Activated CD4-positive, alpha-beta T cell treated with anti-CD3 and anti-CD28 coated beads for 36 hours (primary cell): Measurements from ENCODE around the gene FRAT2. TPM values are rescaled to one million over a fixed set of nuclear protein-coding genes. Genes with fewer than 3 reads are reported as not detected.
A peak's percentile ranks its signal among the peaks of the same experiment; 100 is the strongest.

ENCODE experiments used
- ATAC-seq: fragments of 200-7000 bp; cut with Tn5 transposase; one replicate; pipeline ENCODE4 v1.10.0; 2021; ENCODE audit warnings: mild to moderate bottlenecking, moderate library complexity
- CTCF ChIA-PET: fragments of 350-600 bp; sonication (Branson Sonifier 250); formaldehyde crosslinking; loops from one replicate; lab custom pipeline; 2021; ENCODE audit warnings: antibody characterized with exemption; lab: Charles Lee
- POLR2A ChIA-PET: fragments of 350-600 bp; sonication (Branson Sonifier 250); formaldehyde crosslinking; loops from one replicate; lab custom pipeline; 2021; ENCODE audit warnings: antibody characterized with exemption, inconsistent platforms; lab: Charles Lee
- DNase-seq: peaks from one replicate; pipeline ENCODE4 v3.0.0-alpha.2; 2020
- H3K27ac Mint-ChIP-seq: one replicate; pipeline ENCODE4 v1.8.0; 2021; ENCODE audit warnings: mixed read lengths
- H3K27me3 Mint-ChIP-seq: one replicate; pipeline ENCODE4 v1.8.0; 2021; ENCODE audit warnings: mixed read lengths
- H3K36me3 Mint-ChIP-seq: one replicate; pipeline ENCODE4 v1.8.0; 2021; ENCODE audit warnings: low read depth, mixed read lengths
- H3K4me1 Mint-ChIP-seq: one replicate; pipeline ENCODE4 v1.8.0; 2021; ENCODE audit warnings: mixed read lengths
- H3K4me3 Mint-ChIP-seq: one replicate; pipeline ENCODE4 v1.8.0; 2021; ENCODE audit warnings: mild to moderate bottlenecking, moderate library complexity, mixed read lengths
- H3K9me3 Mint-ChIP-seq: one replicate; pipeline ENCODE4 v1.8.0; 2021; ENCODE audit warnings: low read depth, mixed read lengths
- intact Hi-C, 2 experiments: fragments of 100-400 bp; cut with DNase I in 1 of 2; cut with micrococcal nuclease in 1 of 2; formaldehyde crosslinking; loops; one replicate each; pipeline versions ENCODE4 v1.14.2 to v1.15.1; 2022 to 2024; cut with DNase I, micrococcal nuclease
- total RNA-seq, 2 experiments: library from RNA; stranded (reverse); gene quantifications; one replicate each; pipeline ENCODE4 v1.2.3, GENCODE V29; 2021

Gene FRAT2
- total RNA-seq, 2 experiments from 2014 or later = 3.0 to 4.3 TPM

GRCh38 chr10:97311111-97311626 is 23.4 kb downstream of the FRAT2 start:
- CTCF ChIA-PET = no interaction called here
- ATAC-seq = no peak
- intact Hi-C loops = no loop called here
- Mint-ChIP-seq H3K4me3 (no peak overlapping the region), H3K27me3 (no peaks in the 10 kb centered on the region), H3K36me3 (no peaks in the 10 kb centered on the region), H3K9me3 (no peaks in the 10 kb centered on the region), H3K27ac (no peak overlapping the region), H3K4me1 (no peaks in the 10 kb centered on the region)
- DNase-seq = no peak
- POLR2A ChIA-PET = no interaction called here

DNA sequence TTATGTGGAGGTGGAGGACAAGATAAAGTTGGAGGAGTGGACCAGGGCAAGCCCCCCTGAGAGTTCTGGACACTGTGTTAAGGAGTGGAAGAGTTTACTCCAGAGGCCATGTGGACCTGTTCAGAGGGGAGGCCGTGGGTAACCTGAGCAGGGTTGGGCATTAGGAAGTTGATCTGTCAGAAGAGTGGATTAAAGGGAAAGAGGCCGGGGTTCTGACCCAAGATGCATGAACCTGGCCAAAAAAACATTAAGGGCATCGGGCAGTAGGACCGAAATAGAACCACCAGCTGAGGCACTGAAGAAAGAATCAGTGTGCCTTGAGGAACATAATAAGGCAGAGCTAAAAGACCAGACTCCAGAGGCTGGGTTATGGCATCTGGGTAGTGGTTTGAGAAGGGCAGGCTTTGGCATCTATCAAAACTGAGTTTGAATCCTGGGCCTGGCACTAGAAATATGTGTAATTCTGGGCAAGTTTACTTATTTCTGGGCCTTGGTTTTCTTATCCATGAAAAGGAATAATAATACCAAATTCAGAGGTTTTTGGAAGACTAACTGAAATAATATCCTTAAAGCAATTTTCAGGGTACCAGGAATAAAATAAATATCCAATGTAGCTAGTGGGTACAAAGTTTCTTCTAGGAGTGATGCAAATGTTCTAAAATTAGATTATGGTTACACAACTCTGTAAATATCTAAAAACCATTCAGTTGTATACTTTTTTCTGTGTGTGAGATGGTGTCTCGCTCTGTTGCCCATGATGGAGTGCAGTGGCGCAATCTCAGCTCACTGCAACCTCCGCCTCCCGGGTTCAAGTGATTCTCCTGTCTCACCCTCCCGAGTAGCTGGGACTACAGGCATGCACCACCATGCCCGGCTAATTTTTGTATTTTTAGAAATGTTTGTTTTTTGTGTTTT is 26.4 kb downstream of the FRAT2 start:
- H3K27ac Mint-ChIP-seq = no peak overlapping the region
- ATAC-seq = no peak
- H3K4me1 Mint-ChIP-seq = no peaks in the 10 kb centered on the region
- no peaks in the 10 kb centered on the region for H3K36me3 Mint-ChIP-seq
- intact Hi-C loops = no loop called here
- H3K4me3 Mint-ChIP-seq = no peak overlapping the region
- DNase-seq = no peak
- no peaks in the 10 kb centered on the region for H3K9me3 Mint-ChIP-seq
- ChIA-PET POLR2A (interaction anchor here (0.6 kb wide), 1 partner anchor 64 kb away, joined by 4 read pairs; no protein-coding TSS in a partner anchor), CTCF (interaction anchor here (1.1 kb wide), 3 partner anchors 19 to 29 kb away, joined by 3 read pairs; no protein-coding TSS in a partner anchor)
- H3K27me3 Mint-ChIP-seq = no peaks in the 10 kb centered on the region

- ATAC-seq = no peak
- intact Hi-C loops = no loop called here
- no peak for DNase-seq
- ChIA-PET CTCF (interaction anchor here (1.1 kb wide), 1 partner anchor 25 kb away, joined by 3 read pairs; no protein-coding TSS in a partner anchor), POLR2A (no interaction called here)
- no peaks in the 10 kb centered on the region for H3K4me1 Mint-ChIP-seq
- no peaks in the 10 kb centered on the region for H3K27me3 Mint-ChIP-seq
- H3K27ac Mint-ChIP-seq = no peak overlapping the region
- H3K36me3 Mint-ChIP-seq = no peaks in the 10 kb centered on the region
- no peak overlapping the region for H3K4me3 Mint-ChIP-seq
- no peaks in the 10 kb centered on the region for H3K9me3 Mint-ChIP-seq
Observed at GRCh38 chr10:97307441-97307840, 27.1 kb downstream of the FRAT2 start.

- CTCF ChIA-PET = interaction anchor here (0.6 to 1.1 kb wide), 3 partner anchors 28 to 162 kb away, joined by 3 read pairs; no protein-coding TSS in a partner anchor
- Mint-ChIP-seq H3K27me3 (no peaks in the 10 kb centered on the region), H3K36me3 (no peaks in the 10 kb centered on the region), H3K27ac (no peak overlapping the region), H3K4me1 (no peaks in the 10 kb centered on the region), H3K4me3 (no peak overlapping the region), H3K9me3 (no peaks in the 10 kb centered on the region)
- DNase-seq (no peak), ATAC-seq (no peak)
- intact Hi-C loops = no loop called here
- POLR2A ChIA-PET = no interaction called here
Observed at GRCh38 chr10:97302088-97302791, 32.3 kb downstream of the FRAT2 start.

DNA sequence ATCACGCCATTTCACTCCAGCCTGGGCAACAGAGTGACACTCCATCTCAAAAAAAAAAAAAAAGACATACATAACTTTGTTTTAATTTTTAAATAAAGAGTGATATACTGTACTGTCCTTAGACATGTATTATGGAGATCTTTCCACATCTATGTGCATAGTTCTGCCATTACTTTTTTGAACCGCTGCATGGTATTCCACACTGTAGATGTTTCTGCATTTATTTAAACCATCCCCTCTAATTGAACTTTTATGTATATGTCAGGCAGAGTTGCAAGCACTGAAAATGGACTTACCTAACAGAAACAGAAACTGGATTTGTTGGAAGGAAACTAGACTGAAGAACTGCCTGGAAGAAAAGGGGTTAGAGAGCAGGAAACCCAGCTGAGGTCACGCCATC is 33.5 kb downstream of the FRAT2 start:
- ChIA-PET POLR2A (no interaction called here), CTCF (no interaction called here)
- no peak overlapping the region for H3K4me3 Mint-ChIP-seq
- no peaks in the 10 kb centered on the region for H3K27me3 Mint-ChIP-seq
- H3K36me3 Mint-ChIP-seq = no peaks in the 10 kb centered on the region
- no peaks in the 10 kb centered on the region for H3K4me1 Mint-ChIP-seq
- intact Hi-C loops = no loop called here
- no peaks in the 10 kb centered on the region for H3K9me3 Mint-ChIP-seq
- no peak overlapping the region for H3K27ac Mint-ChIP-seq
- ATAC-seq (no peak), DNase-seq (no peak)

DNA sequence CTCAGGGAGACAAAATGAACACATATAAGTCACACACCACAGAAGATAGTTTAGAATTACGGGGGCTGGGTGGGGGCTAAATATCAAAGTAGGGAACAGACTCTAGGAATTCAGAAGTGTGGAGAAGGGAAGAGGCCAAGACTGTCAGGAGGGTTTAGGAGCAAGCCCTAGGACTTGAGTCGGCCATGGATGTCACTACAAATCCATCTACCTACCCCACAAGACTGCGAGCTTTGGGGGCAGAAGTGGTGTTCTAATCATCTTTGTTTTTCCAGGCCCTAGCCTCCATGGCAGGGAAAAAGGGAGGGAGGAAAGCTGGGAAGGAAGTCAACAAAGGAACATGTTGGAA is 36.3 kb downstream of the FRAT2 start:
- no peak overlapping the region for H3K27ac Mint-ChIP-seq
- H3K27me3 Mint-ChIP-seq = peaks cover 2% of the 10 kb centered on the region
- no peak overlapping the region for H3K4me3 Mint-ChIP-seq
- H3K4me1 Mint-ChIP-seq = no peaks in the 10 kb centered on the region
- no peaks in the 10 kb centered on the region for H3K9me3 Mint-ChIP-seq
- DNase-seq (no peak), ATAC-seq (no peak)
- CTCF ChIA-PET = interaction anchor here (0.7 to 1.8 kb wide), 3 partner anchors 17 to 45 kb away, joined by 3 to 6 read pairs (median 4); no protein-coding TSS in a partner anchor
- POLR2A ChIA-PET = interaction anchor here (0.7 kb wide), 1 partner anchor 709 kb away, joined by 3 read pairs; no protein-coding TSS in a partner anchor
- H3K36me3 Mint-ChIP-seq = no peaks in the 10 kb centered on the region
- intact Hi-C loops = loop anchor here in 1 of 2 experiments (10.0 kb wide), 1 partner anchor 837 kb away; the partner anchor contains the start of gene R3HCC1L

DNA sequence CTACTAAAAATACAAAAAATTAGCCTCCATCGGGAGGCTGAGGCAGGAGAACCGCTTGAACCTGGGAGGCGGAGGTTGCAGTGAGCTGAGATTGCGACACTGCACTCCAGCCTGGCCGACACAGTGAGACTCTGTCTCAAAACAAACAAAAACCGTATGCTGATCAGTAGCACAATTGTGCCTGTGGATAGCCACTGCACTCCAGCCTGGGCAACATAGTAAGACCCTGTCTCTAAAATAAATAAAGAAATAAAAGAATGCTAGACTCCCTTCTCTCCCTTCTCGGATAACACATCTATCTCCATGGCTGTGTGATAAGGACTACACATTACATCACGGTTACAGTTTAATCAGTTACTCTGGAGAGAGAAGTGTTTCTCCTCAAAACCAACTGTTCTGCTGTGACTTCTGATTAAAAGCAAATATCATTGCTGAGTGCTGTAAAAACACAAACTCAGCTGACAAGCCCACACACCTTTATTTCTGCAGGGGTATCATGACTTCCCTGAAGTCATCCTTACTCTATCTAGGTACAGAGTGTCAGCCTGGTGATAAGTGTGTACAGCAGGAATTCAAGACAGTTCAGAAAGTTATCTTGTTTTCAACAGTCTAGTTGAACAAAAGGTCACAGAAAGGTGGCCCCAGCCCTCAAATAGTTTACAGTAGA is 36.8 kb downstream of the FRAT2 start:
- no peaks in the 10 kb centered on the region for H3K9me3 Mint-ChIP-seq
- ChIA-PET CTCF (interaction anchor here (0.7 to 1.8 kb wide), 3 partner anchors 18 to 46 kb away, joined by 3 to 6 read pairs (median 4); no protein-coding TSS in a partner anchor), POLR2A (interaction anchor here (0.7 kb wide), 1 partner anchor 708 kb away, joined by 3 read pairs; no protein-coding TSS in a partner anchor)
- peaks cover 2% of the 10 kb centered on the region for H3K4me1 Mint-ChIP-seq
- no peak for ATAC-seq
- DNase-seq = no peak
- peaks cover 2% of the 10 kb centered on the region for H3K27me3 Mint-ChIP-seq
- no peak overlapping the region for H3K4me3 Mint-ChIP-seq
- no peaks in the 10 kb centered on the region for H3K36me3 Mint-ChIP-seq
- H3K27ac Mint-ChIP-seq = no peak overlapping the region
- intact Hi-C loops = loop anchor here in 1 of 2 experiments (10.0 kb wide), 1 partner anchor 837 kb away; the partner anchor contains the start of gene R3HCC1L

DNA sequence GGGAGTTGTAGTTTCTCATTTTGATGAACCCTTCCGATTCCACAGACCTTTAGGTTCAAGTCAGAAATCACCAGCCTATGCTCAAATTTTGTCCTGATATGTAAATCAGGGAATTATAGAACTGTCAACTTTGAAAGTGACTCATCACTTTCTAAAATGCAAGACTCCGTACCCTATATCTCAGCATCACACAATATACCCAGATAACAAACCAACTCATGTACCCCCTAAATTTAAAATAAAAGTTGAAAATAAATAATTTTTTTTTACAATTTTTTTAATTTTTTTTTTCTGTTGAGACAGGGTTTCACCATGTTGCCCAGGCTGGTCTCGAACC is 41.7 kb downstream of the FRAT2 start:
- DNase-seq = no peak
- peaks cover 2% of the 10 kb centered on the region for H3K27me3 Mint-ChIP-seq
- ChIA-PET CTCF (interaction anchor here (0.5 to 1.9 kb wide), 5 partner anchors 11 to 167 kb away, joined by 3 to 11 read pairs (median 3); partner anchors contain the start of gene RRP12), POLR2A (interaction anchor here (0.6 to 1.0 kb wide), 2 partner anchors 27 to 108 kb away, joined by 4 to 5 read pairs; partner anchors contain the start of gene RRP12)
- intact Hi-C loops = loop anchor here (1.0 to 10.0 kb wide), 13 partner anchors 26 to 1731 kb away; partner anchors contain the start of genes FRAT1 (in 2 of the 2), MMS19 (in 2 of the 2), UBTD1 (in 2 of the 2) and EXOSC1 (in 1 of the 2)
- peak overlapping the region; percentile 93 for H3K4me3 Mint-ChIP-seq
- H3K4me1 Mint-ChIP-seq = peaks cover 20% of the 10 kb centered on the region
- peaks cover 10% of the 10 kb centered on the region for H3K36me3 Mint-ChIP-seq
- ATAC-seq = no peak
- H3K9me3 Mint-ChIP-seq = no peaks in the 10 kb centered on the region
- peak overlapping the region; percentile 87 for H3K27ac Mint-ChIP-seq

- ATAC-seq (peak; percentile 99), DNase-seq (peak; percentile 97)
- Mint-ChIP-seq H3K27ac (peak within 1 kb of the TSS; percentile 87), H3K4me1 (peaks cover 20% of the 10 kb centered on the region), H3K36me3 (peaks cover 10% of the 10 kb centered on the region), H3K4me3 (peak within 1 kb of the TSS; percentile 93), H3K9me3 (no peaks in the 10 kb centered on the region), H3K27me3 (peaks cover 2% of the 10 kb centered on the region)
- POLR2A ChIA-PET = interaction anchor here (0.6 to 1.0 kb wide), 2 partner anchors 28 to 109 kb away, joined by 4 to 5 read pairs; partner anchors contain the start of gene RRP12
- intact Hi-C loops = loop anchor here (1.0 to 10.0 kb wide), 13 partner anchors 27 to 1730 kb away; partner anchors contain the start of genes FRAT1 (in 2 of the 2), MMS19 (in 2 of the 2), UBTD1 (in 2 of the 2) and EXOSC1 (in 1 of the 2)
- CTCF ChIA-PET = interaction anchor here (0.5 to 1.9 kb wide), 8 partner anchors 11 to 726 kb away, joined by 3 to 11 read pairs (median 3); partner anchors contain the start of gene RRP12
Observed at GRCh38 chr10:97292097-97292861, 42.2 kb downstream of the FRAT2 start, which contains the start of gene ARHGAP19. Gene ARHGAP19 (minus strand): TSS chr10:97292637. CDS start chr10:97292627, 10 bp downstream.
